Mesothelial cell of epicardium (in vitro differentiated cells): Measurements from ENCODE around the gene PON2. TPM values are rescaled to one million over a fixed set of nuclear protein-coding genes. Genes with fewer than 3 reads are reported as not detected.

Experiments used
- DNase-seq, 2 experiments: peaks; one replicate each; pipeline ENCODE4 v3.0.0; 2021; ENCODE audit warnings: low spot score in 2 of 2; ENCODE audit not compliant: unreplicated experiment in 2 of 2
- H3K27ac Mint-ChIP-seq: 2 replicates; pipeline ENCODE4 v1.8.0; 2021; ENCODE audit warnings: mixed read lengths
- H3K27me3 Mint-ChIP-seq: 2 replicates; pipeline ENCODE4 v1.8.0; 2021; ENCODE audit warnings: low read depth, mixed read lengths
- H3K36me3 Mint-ChIP-seq: 2 replicates; pipeline ENCODE4 v1.8.0; 2021; ENCODE audit warnings: mixed read lengths
- H3K4me1 Mint-ChIP-seq: 2 replicates; pipeline ENCODE4 v1.8.0; 2021; ENCODE audit warnings: mixed read lengths
- H3K4me3 Mint-ChIP-seq: 2 replicates; pipeline ENCODE4 v1.8.0; 2021; ENCODE audit warnings: mild to moderate bottlenecking, moderate library complexity, mixed read lengths
- H3K9me3 Mint-ChIP-seq: 2 replicates; pipeline ENCODE4 v1.8.0; 2021; ENCODE audit warnings: mixed read lengths
- total RNA-seq: library from RNA; stranded (reverse); gene quantifications from 3 replicates; pipeline ENCODE4 v1.2.1, GENCODE V29; 2021
- TF ChIP-seq, protein P1 (sequence below): fragments of 200-600 bp; sonication (generic); IDR thresholded peaks from one replicate; pipeline ENCODE4 v1.5.0; 2021; ENCODE audit warnings: antibody characterized with exemption; ENCODE audit not compliant: unreplicated experiment

The PON2 gene
- total RNA-seq, 1 donor from 2014 or later: 115 TPM

DNA sequence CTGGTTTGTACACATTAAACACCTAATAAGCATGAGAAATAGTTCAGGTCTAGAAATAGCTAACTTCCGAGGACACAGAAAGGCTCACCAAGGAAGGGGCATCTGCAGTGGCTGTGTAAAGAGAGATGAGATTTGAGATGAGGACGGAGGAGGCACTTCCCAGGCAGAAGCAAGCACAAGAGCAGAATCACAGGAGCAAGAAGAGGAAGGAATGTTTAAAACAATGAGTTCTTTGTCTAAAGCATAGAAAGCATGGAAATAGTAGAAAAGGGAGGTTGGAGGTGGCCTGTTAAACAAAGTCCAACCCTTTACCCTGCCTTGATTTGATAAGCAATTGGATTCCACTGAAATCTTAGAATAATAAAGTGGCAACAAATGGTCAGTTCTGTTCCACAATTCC lies 27.1 kb downstream of the PON2 start:
- Mint-ChIP-seq H3K9me3 (no peaks in the 10 kb centered on the region), H3K36me3 (peaks cover 41% of the 10 kb centered on the region), H3K4me1 (no peaks in the 10 kb centered on the region), H3K27ac (no peak overlapping the region), H3K27me3 (no peaks in the 10 kb centered on the region), H3K4me3 (no peak overlapping the region)
- DNase-seq: no peak
- TF ChIP-seq, protein P1, sequence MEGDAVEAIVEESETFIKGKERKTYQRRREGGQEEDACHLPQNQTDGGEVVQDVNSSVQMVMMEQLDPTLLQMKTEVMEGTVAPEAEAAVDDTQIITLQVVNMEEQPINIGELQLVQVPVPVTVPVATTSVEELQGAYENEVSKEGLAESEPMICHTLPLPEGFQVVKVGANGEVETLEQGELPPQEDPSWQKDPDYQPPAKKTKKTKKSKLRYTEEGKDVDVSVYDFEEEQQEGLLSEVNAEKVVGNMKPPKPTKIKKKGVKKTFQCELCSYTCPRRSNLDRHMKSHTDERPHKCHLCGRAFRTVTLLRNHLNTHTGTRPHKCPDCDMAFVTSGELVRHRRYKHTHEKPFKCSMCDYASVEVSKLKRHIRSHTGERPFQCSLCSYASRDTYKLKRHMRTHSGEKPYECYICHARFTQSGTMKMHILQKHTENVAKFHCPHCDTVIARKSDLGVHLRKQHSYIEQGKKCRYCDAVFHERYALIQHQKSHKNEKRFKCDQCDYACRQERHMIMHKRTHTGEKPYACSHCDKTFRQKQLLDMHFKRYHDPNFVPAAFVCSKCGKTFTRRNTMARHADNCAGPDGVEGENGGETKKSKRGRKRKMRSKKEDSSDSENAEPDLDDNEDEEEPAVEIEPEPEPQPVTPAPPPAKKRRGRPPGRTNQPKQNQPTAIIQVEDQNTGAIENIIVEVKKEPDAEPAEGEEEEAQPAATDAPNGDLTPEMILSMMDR: no peak

DNA sequence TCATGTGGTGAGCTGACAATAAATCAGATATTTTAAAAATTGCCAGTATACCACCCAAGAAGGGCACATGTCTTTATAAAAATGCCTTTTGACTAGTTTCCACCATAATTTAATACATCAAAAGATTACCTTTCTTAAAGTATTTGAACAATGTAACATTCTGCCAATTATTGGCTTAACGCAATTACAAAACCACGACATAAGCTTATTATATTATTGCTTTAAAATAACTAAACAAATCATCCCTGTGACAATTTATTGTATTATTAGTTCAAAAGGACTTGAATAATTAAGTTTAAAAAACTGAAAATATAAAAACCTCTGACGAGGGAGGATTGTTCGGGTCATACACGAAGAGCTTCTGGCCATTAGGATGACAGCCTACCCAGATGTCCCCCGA lies 29.0 kb downstream of the PON2 start:
- no peak overlapping the region for H3K4me3 Mint-ChIP-seq
- H3K27me3 Mint-ChIP-seq: no peaks in the 10 kb centered on the region
- H3K9me3 Mint-ChIP-seq: no peaks in the 10 kb centered on the region

DNA sequence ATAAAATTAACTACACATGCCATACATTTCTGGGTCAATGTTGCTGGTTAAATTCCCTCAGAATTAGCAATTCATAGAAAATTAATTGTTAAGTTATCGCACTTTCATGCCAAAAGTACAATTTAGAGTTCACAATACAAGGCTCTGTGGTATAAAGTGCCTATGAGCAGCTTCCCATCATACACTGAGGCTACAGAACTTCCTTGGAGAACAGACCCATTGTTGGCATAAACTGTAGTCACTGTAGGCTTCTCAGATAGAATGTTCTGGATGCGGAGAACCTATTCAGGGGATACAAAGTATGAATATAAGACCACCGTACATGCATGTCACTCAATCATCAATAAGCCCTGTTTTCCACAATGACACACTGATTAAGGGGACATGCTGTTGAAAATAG lies 29.6 kb downstream of the PON2 start:
- TF ChIP-seq, protein P1: no peak
- no peaks in the 10 kb centered on the region for H3K9me3 Mint-ChIP-seq
- no peak overlapping the region for H3K27ac Mint-ChIP-seq
- no peaks in the 10 kb centered on the region for H3K27me3 Mint-ChIP-seq
- H3K36me3 Mint-ChIP-seq: peaks cover 26% of the 10 kb centered on the region
- H3K4me1 Mint-ChIP-seq: no peaks in the 10 kb centered on the region
- no peak for DNase-seq
- H3K4me3 Mint-ChIP-seq: no peak overlapping the region

More for the DNA sequence above, 29.0 kb downstream of the PON2 start:
- Mint-ChIP-seq H3K36me3 (peaks cover 26% of the 10 kb centered on the region), H3K4me1 (no peaks in the 10 kb centered on the region), H3K27ac (no peak overlapping the region)
- TF ChIP-seq, protein P1: no peak
- DNase-seq: no peak

DNA sequence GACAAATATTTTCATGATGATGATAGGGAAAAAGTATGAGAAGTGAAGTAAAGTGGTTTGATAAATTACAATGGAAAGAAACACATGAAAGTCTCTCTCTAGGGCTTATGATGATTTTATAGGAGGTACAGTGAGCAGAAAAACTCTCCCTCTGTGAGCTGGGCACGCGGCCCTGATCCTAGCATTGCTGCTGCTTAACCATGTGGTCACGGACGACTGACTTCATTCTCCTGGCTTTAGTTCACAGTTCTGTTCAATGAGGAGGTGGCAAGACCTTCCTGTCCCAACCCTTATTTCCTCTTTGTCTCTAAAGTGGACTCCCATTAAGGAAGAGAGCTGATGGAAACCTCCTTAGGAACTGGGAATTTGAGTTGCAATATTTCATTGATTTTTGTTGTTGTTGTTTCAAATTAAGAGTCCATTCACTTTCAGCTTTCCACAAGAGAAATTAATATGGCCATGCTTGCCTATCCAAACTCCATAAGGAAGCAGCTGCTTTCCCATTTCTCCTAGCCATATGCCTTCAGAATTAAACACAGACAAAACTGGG lies 30.4 kb downstream of the PON2 start:
- H3K4me3 Mint-ChIP-seq: no peak overlapping the region
- H3K9me3 Mint-ChIP-seq: no peaks in the 10 kb centered on the region
- peaks cover 22% of the 10 kb centered on the region for H3K36me3 Mint-ChIP-seq
- H3K27ac Mint-ChIP-seq: no peak overlapping the region
- DNase-seq: no peak
- TF ChIP-seq, protein P1: no peak
- H3K4me1 Mint-ChIP-seq: no peaks in the 10 kb centered on the region
- H3K27me3 Mint-ChIP-seq: no peaks in the 10 kb centered on the region

DNA sequence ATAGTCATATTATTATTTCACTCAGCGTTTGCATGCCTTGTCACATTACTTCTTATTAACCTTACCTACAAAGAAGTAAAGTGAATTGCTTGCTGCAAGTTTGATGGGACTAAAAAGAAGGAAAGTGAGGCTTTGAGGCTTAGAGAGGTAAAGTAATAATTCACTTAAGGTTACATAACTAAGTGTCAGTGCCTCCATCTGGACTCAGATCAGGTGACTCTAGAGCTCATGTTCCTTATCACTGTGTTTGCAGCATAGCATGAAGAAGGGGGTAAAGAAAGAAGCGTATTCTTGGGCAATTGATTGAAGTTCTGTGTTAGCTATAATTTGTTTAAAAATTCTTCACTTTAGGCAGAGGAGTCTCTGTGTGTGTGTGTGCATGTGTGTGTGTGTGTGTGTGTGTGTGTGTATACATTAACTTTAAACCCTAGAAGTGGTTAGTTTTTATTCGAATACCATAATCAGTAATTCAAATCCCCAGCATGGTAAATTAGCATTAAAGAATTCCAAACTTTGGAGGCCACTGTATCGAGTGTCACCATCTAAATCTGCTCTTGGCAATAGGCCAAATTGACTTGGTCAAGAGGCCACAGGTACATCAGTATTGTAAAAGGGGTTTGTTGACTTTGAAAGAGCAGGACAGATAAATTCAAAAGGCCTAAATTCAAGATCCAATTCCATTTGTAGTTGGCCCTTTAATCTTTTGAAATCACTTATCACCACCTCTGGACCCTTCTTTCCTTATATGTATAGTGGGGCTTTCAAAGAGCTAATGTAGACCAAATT lies 36.5 kb downstream of the PON2 start:
- DNase-seq: no peak
- no peaks in the 10 kb centered on the region for H3K4me1 Mint-ChIP-seq
- peaks cover 3% of the 10 kb centered on the region for H3K9me3 Mint-ChIP-seq
- TF ChIP-seq, protein P1: no peak
- H3K27me3 Mint-ChIP-seq: no peaks in the 10 kb centered on the region
- H3K27ac Mint-ChIP-seq: no peak overlapping the region
- H3K36me3 Mint-ChIP-seq: peaks cover 2% of the 10 kb centered on the region
- no peak overlapping the region for H3K4me3 Mint-ChIP-seq
